VCaP (cell line): ENCODE measurements around the gene ITPR2.

Experiments
- H3K27ac ChIP-seq: fragments of 450-650 bp; 2 replicates; pipeline ENCODE4 v1.5.1; 2017
- CTCF ChIP-seq: fragments of 450-650 bp; conservative IDR thresholded peaks from 2 replicates; pipeline ENCODE4 v1.5.1; 2017; ENCODE audit warnings: mild to moderate bottlenecking, moderate library complexity

ITPR2 gene

GRCh38 chr12:26403601-26404000 lies 429.4 kb downstream of the ITPR2 start:
- H3K27ac ChIP-seq = no peak overlapping the region
- no peak for TF ChIP-seq CTCF

GRCh38 chr12:26402648-26403047 lies 430.3 kb downstream of the ITPR2 start:
- no peak overlapping the region for H3K27ac ChIP-seq
- TF ChIP-seq CTCF = peak; percentile 70

DNA sequence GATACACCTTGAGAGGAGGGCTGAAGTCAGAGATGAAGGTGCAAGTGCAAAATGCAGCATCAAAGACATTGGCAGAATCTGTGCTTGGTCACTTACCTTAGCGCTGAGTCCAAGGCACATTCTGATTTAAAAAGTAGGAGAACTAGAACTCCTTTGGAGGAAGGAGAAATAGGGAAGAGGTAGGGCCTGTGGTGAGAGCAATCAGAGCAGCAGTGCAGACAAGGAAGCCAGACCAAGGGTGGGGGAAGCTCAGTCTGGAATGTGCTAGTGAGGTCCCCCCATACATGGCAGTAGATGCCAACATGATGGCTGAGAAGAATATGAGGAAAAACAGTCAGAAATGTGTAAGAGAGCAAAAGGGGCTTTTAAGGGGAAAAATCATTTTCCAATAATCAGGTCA lies 431.1 kb downstream of the ITPR2 start:
- no peak for TF ChIP-seq CTCF
- H3K27ac ChIP-seq = no peak overlapping the region

- no peak for TF ChIP-seq CTCF
- H3K27ac ChIP-seq = no peak overlapping the region
These were observed 432.4 kb downstream of the ITPR2 start for GRCh38 chr12:26400627-26401026.

GRCh38 chr12:26399381-26399780 lies 433.6 kb downstream of the ITPR2 start:
- no peak for TF ChIP-seq CTCF
- H3K27ac ChIP-seq = peak overlapping the region; percentile 49

DNA sequence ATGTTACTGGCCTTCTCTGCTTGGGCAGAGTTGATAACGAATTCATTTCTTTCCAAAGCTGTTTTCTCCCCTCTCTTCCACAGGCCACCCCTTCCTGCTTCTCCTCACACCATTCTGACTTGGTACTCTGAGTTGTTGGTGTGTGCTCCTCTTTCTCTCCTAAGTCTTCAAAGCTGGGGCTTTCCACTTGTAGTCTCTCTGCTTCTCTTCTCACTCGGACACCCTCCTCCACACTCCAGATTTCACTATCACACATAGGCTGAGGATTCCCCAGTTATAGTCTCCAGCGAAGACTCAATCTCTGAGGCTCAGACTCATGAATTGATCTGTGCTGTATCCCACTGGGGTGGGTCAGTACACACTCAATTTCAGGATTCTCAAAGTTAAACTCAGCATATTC lies 436.6 kb downstream of the ITPR2 start:
- TF ChIP-seq CTCF = no peak
- no peak overlapping the region for H3K27ac ChIP-seq

DNA sequence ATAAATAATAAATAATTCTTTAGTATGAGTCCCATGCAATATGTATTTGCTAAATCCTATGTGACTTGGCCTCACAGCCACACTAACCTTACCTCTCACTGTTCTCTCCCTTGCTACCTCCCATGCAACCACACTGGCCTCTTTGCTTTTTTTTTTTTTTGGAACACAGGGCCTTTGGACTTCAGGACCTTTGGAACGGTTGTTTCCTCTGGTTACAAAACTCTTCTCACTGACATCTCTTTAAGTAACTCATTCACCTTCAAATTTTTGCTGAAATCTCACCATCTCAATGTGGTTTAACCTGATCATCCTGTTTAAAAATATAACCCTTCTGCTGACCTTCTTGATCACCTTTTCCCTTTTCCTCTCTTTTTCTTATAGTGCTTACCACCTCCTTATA lies 443.7 kb downstream of the ITPR2 start:
- no peak for TF ChIP-seq CTCF
- H3K27ac ChIP-seq = no peak overlapping the region

- no peak for TF ChIP-seq CTCF
- H3K27ac ChIP-seq = no peak overlapping the region
These were observed 448.5 kb downstream of the ITPR2 start for GRCh38 chr12:26384536-26384935.
